NCI-H460 (cell line): ENCODE measurements around the gene PDZRN3. TPM values are rescaled to one million over a fixed set of nuclear protein-coding genes. Genes with fewer than 3 reads are reported as not detected.
A peak's percentile ranks its signal among the peaks of the same experiment; 100 is the strongest.

Source experiments
- DNase-seq: peaks from one replicate; pipeline ENCODE4 v3.0.0-alpha.2; 2016; ENCODE audit warnings: low read depth; ENCODE audit errors: extremely low read depth
- total RNA-seq: library from RNA; depleted of rRNA; stranded (reverse); fragments of >200 nt; shearing (Covaris generic); gene quantifications from 2 replicates; pipeline ENCODE4 v1.2.3, GENCODE V29; 2014

Gene PDZRN3
- total RNA-seq, 1 experiment from 2014 or later: 0.05 TPM

- no peak for DNase-seq
Observed at GRCh38 chr3:73530022-73530396, 94.7 kb downstream of the PDZRN3 start.

- DNase-seq: no peak
Observed at GRCh38 chr3:73529308-73530021, 95.3 kb downstream of the PDZRN3 start.

GRCh38 chr3:73525591-73525990 lies 99.2 kb downstream of the PDZRN3 start:
- no peak for DNase-seq

- no peak for DNase-seq
Observed at GRCh38 chr3:73523661-73524060, 101.1 kb downstream of the PDZRN3 start.

GRCh38 chr3:73521734-73522336 lies 102.9 kb downstream of the PDZRN3 start:
- no peak for DNase-seq

- DNase-seq: no peak
Observed at GRCh38 chr3:73520931-73521461, 103.7 kb downstream of the PDZRN3 start.

GRCh38 chr3:73516631-73517030 lies 108.1 kb downstream of the PDZRN3 start:
- no peak for DNase-seq

- no peak for DNase-seq
Observed at GRCh38 chr3:73513260-73513659, 111.5 kb downstream of the PDZRN3 start.

- DNase-seq: no peak
Observed at GRCh38 chr3:73511571-73512525, 112.9 kb downstream of the PDZRN3 start.

GRCh38 chr3:73510784-73511183 lies 114.0 kb downstream of the PDZRN3 start:
- DNase-seq: no peak

GRCh38 chr3:73510334-73510733 lies 114.4 kb downstream of the PDZRN3 start:
- no peak for DNase-seq

- DNase-seq: no peak
Observed at GRCh38 chr3:73509816-73510215, 114.9 kb downstream of the PDZRN3 start.

- DNase-seq: no peak
Observed at GRCh38 chr3:73509066-73509465, 115.7 kb downstream of the PDZRN3 start.

GRCh38 chr3:73508330-73508954 lies 116.3 kb downstream of the PDZRN3 start:
- peak; percentile 45 for DNase-seq

GRCh38 chr3:73504852-73505251 lies 119.9 kb downstream of the PDZRN3 start:
- no peak for DNase-seq

- no peak for DNase-seq
Observed at GRCh38 chr3:73504239-73504638, 120.5 kb downstream of the PDZRN3 start.

GRCh38 chr3:73503781-73504180 lies 121.0 kb downstream of the PDZRN3 start:
- DNase-seq: no peak

GRCh38 chr3:73502609-73503583 lies 121.8 kb downstream of the PDZRN3 start:
- peak; percentile 47 for DNase-seq

- no peak for DNase-seq
Observed at GRCh38 chr3:73500321-73500720, 124.4 kb downstream of the PDZRN3 start.
